Stimulated activated CD8-positive, alpha-beta memory T cell treated with anti-CD3 and anti-CD28 coated beads, Interleukin-7, amount 100 ng/mL, for 48 hours (primary cell): ENCODE results near the gene NR5A2.

Experiments used
- DNase-seq, 2 donors: peaks; one replicate each; pipeline ENCODE4 v3.0.0-alpha.2; 2020; ENCODE audit warnings: low read depth in 1 of 2; ENCODE audit errors: extremely low read depth in 1 of 2

NR5A2 gene

GRCh38 chr1:200062143-200062542 lies 34.6 kb downstream of the NR5A2 start:
- no peak for DNase-seq

DNA sequence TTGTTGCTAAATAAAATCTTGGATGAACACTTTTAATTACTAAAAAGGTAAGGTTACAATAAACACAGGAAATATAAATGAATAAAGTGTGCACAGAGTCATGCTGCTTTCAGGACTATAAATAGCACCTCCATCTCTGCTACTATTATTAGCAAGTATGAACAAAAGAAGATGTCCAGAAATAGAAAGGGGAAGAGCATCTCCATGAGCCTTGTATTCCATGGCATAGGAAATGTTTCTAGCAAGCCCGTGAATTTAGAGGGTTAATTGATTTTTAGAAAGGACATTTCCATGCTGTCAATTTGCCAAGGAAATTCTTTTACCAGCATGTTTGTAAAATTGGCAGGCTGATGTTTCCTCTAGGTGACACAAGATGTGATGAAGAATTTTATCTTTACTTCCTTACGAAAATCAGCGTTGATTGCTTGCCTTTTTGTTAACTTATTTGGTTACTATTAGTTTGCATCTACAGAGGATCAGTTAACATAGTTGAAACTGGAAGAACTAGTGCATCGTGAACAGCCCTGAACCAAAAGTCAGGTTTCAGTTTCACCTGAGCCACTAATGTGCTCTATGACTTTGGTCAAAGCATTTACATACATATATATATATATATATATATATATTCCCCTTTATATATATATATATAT lies 45.3 kb downstream of the NR5A2 start:
- DNase-seq: no peak

DNA sequence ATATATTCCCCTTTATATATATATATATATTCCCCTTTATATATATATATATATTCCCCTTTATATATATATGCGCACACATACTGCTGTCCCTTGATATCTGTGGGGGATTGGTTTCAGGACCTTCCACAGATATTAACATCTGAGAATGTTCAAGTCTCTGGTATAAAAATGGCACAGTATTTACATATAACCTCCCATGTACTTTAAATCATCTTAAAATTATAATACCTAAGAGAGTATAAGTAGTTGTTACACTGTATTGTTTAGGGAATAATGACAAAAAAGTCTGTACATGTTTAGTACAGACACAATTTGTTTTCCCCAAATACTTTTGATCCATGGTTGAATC lies 45.8 kb downstream of the NR5A2 start:
- DNase-seq: no peak

- no peak for DNase-seq
These were observed 48.0 kb downstream of the NR5A2 start for GRCh38 chr1:200075522-200075921.

DNA sequence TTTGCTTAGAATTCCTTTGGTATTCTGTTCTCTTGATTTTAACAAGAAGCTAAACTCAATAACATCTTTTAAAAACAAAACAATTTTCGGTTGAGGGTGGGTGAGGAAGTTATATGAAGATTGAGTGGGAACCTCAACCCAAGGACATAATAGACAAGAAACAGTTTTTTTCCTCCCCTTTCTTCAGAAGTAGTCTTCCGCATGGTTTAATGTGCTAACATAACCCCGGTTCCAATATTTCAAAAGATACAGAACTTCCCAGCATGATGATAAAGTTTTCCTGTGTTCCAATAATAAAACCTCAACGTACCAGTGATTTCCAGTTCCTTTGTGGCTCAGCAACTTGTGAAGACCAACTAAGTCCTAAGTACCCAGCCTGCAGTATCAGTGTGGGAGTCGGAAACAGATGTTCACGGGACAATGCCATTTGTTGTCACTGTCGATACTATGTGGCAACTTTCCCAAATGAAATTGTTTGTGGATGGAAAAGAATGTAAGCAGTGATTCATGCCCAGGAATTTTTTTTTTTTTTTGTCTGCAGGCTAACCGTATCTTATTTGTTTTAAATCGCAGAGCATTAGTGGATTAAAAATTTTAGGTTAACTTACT lies 48.5 kb downstream of the NR5A2 start:
- no peak for DNase-seq

- no peak for DNase-seq
These were observed 51.9 kb downstream of the NR5A2 start for GRCh38 chr1:200079232-200079940.

DNA sequence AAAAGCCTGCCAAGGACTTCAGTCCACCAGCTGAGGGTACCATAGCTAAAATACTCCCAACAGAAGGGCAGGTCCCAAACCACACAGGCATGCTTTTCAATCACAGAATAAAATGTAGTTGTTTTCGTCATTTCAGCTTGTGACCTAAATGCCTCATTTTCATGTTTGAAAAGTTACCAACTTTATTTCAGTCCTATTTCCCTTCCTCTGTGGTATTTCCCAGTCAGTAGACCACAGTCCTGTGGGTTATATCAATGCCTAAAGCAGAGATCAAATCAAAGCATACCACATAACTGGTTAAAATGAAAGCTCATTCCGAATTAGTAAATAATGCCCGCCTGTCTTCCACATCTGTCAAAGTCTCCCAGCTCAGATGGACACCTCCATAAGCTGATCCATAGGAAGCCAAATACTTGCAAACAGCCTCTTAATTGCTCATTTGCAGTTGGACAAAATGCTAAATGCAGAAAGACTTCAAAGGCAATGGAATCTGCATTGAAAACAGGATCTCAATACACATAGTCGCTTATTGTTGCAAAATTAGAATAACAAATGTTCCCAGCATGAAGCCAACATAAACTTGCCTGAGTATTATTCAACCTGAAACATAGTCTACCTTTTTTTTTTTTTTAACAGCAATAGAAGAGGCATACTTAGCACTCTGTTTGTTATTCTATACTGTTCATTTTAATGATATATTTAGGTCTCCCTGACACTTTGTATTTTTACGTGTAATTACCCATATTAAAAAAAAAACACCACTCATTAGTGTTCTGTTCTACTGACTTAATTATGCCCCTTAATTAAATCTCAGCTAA lies 53.9 kb downstream of the NR5A2 start:
- no peak for DNase-seq

GRCh38 chr1:200081969-200082245 lies 54.4 kb downstream of the NR5A2 start:
- no peak for DNase-seq

- no peak for DNase-seq
These were observed 54.8 kb downstream of the NR5A2 start for GRCh38 chr1:200082329-200082728.

DNA sequence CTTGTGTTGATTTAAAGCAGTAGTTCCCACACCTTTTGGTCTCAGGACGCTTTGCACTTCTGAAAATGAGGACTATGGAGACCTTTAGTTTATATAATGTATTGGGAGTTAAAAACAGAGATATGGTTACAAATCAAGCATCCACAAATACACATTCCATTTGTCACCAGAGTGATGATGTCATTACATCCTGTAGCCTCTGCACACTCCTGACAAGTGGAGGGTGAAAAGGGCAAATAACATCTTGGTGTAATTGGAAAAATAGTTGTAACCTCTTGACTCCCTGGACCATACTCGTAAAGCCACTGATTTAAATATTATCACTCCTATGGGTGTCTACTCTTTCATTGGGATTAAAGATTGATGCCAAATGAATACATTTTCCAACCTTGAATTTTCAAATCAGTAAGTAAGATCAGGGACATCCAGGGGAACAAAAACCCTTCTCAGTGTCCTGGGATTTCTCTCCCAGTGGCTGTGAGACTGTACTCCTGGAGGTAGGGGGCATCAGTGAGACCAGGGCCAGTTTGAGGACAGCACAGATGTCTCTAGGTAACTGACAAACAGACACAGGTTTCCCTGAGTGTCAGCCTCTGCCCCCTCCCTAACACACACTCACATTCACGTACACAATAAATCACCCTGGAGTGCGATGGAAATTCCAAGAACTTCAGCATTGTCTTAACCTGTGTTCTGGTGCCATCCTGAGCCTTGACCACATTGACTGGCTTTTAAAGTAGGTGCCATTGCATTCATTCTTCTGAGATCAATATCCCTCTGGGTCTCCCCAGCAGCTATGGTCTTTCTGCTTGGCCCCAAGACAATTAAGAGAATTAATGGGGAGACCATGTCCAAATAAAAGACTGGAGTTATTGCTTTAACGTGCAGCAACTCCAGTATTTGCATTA lies 63.0 kb downstream of the NR5A2 start:
- DNase-seq: no peak

GRCh38 chr1:200095057-200095577 lies 67.6 kb downstream of the NR5A2 start:
- DNase-seq: no peak

GRCh38 chr1:200096774-200097173 lies 69.3 kb downstream of the NR5A2 start:
- DNase-seq: no peak

GRCh38 chr1:200099040-200099439 lies 71.5 kb downstream of the NR5A2 start:
- DNase-seq: no peak

DNA sequence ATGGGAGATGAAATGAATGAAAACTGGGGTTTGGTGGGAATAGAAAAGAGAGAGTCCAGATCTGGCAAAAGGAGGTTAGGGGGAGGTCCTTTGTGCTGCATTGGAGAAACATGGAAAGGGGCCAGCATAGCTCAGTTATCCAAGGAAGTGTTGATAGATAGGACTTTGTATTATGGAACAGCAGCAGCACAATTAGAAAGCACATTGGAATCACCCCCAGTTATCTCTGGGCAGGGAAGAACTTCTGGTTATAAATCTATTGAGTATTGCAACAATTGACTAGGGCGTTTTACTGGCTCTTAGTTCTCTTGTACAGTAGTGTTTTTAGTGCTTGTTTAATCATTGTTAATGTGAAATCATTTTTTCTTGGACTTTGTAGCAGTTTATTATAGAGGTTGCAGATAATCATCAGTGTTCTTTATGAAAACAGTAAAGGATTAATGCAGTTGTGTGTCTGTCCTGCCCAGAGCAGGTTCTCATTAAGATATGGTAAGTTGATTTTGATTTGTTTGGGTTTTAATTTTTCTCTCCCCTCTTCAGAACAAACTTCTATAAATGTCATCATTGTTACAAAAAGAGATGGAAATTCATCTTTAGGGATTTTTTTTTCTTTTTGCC lies 76.6 kb downstream of the NR5A2 start:
- no peak for DNase-seq

DNA sequence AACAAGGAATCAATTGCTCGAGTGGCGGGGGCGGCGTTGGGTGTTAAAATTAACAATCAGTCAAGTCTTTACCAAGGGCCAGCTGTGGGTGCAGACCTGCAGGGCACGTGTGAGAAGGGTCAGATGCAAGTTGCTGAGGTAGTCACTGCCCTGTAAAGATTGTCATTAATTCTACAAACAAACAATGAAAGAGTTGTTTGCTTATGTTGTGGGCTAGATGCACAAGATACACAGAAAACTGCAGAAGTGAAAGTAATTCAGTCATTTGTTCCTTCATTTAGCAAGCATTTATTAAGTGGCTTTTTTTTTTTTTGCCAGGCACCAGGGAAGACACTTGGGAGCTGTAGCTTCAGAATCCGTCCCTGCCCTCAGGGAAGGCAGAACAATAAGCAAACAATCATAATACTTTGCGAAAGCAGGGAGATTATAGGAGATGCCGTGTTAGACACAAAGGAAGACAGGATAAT lies 79.5 kb downstream of the NR5A2 start:
- DNase-seq: no peak

DNA sequence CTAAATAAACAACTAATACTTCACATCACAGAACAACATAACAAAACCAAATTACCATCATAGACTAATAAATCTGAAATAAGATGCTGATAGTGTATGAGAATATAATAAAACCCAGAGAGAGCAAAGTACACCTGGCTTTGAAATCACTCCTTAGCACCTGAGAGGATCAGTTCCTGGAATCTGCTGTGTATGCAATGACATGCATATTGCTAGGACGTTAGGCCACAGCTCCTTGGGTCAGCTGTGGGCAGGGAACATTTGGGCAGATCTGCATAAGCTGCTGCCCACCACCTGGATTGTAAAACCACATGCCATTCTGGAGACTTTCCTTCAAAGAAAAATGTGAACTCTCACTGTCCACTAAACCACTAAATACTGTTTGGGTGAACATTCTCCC lies 81.1 kb downstream of the NR5A2 start:
- DNase-seq: no peak

GRCh38 chr1:200112290-200112689 lies 84.8 kb downstream of the NR5A2 start:
- DNase-seq: no peak

- DNase-seq: no peak
These were observed 88.0 kb downstream of the NR5A2 start for GRCh38 chr1:200115532-200115931.

DNA sequence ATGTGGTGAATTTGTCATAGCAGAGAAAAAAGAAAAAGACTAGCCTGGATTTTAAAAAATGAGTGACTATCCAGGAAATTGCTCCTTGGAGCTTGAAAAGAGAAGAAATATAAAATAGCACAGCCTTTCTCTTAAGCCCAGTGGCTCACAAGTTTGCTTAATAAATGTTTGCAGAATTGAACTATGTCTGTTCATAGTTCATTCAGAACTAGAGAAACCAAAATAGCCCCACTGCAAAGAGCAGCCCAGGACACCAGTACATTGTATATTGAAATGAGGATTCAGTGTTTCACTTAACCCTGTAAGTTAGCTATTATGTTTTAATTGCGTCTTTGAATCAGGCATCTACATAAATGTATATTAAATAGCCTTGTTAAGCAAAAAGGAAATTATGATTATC lies 88.8 kb downstream of the NR5A2 start:
- no peak for DNase-seq
